HCT116 (cell line): ENCODE results near the gene DIP2C.

Experiments used
- CTCF ChIP-seq, 3 experiments: fragments of 200-600 bp in 1 of 3; sonication (generic) in 1 of 3; IDR thresholded peaks in 2 of 3; conservative IDR thresholded peaks in 1 of 3; 2 replicates each; pipeline ENCODE4 v1.5.1; 2012 to 2017; ENCODE audit warnings: low read depth in 2 of 3, low read length in 2 of 3, antibody characterized with exemption in 1 of 3, borderline replicate concordance in 1 of 3, control low read depth in 1 of 3, mild to moderate bottlenecking in 1 of 3, mixed read lengths in 1 of 3, mixed run types in 1 of 3, moderate library complexity in 1 of 3; ENCODE audit not compliant: insufficient read depth in 1 of 3
- EGR1 ChIP-seq: IDR thresholded peaks from 2 replicates; pipeline ENCODE4 v1.6.1; 2012; ENCODE audit warnings: low read depth
- EZH2phosphoT487 ChIP-seq: fragments of 200-600 bp; IDR thresholded peaks from 2 replicates; pipeline ENCODE4 v1.6.1; 2018; ENCODE audit warnings: antibody characterized with exemption, borderline replicate concordance
- MAX ChIP-seq: IDR thresholded peaks from 2 replicates; pipeline ENCODE4 v1.6.1; 2012
- POLR2A ChIP-seq: IDR thresholded peaks from 2 replicates; pipeline ENCODE4 v1.7.0; 2011; ENCODE audit warnings: borderline replicate concordance; ENCODE audit not compliant: insufficient read depth, insufficient read length; ENCODE audit errors: extremely low read depth
- RAD21 ChIP-seq: IDR thresholded peaks from 2 replicates; pipeline ENCODE4 v1.6.1; 2012; ENCODE audit warnings: low read depth, mild to moderate bottlenecking

- TF ChIP-seq CTCF (IDR thresholded peaks at IDR 0.05 in 2 of 3, conservative IDR thresholded peaks at IDR 0.05 in 1 of 3; ENCODE audit: borderline replicate concordance in 1 of 3, insufficient read depth in 1 of 3, low read depth in 2 of 3, low read length in 2 of 3) (no peak), MAX (no peak), POLR2A (no peak), EZH2phosphoT487 (no peak), EGR1 (no peak), RAD21 (no peak)
Observed at GRCh38 chr10:335151-335800, 354.2 kb downstream of the DIP2C start.
